Spinal cord (tissue), 10 donors: ENCODE measurements around the gene ALOX5. TPM values are rescaled to one million over a fixed set of nuclear protein-coding genes. Genes with fewer than 3 reads are reported as not detected.
"Not testable (repeated sequence)": the region's sequence is repeated elsewhere in the genome, so short reads cannot be mapped to it uniquely, and the experiment has no call there.

ENCODE experiments used
- DNase-seq, 6 donors: peaks; one replicate each; pipeline versions ENCODE4 v3.0.0 to v3.0.0-alpha.2; 2013 to 2015; ENCODE audit warnings: low spot score in 6 of 6, low read depth in 4 of 6
- H3K27ac ChIP-seq: one replicate; pipeline ENCODE4 v1.5.1; 2013; ENCODE audit warnings: low read depth, low read length, control low read depth
- H3K27me3 ChIP-seq: one replicate; pipeline ENCODE4 v1.6.1; 2013; ENCODE audit warnings: low read length; ENCODE audit not compliant: control insufficient read depth, insufficient read depth
- H3K36me3 ChIP-seq: one replicate; pipeline ENCODE4 v1.6.1; 2013; ENCODE audit warnings: low read length; ENCODE audit not compliant: control insufficient read depth, insufficient read depth
- H3K4me1 ChIP-seq: one replicate; pipeline ENCODE4 v1.6.1; 2013; ENCODE audit warnings: low read length; ENCODE audit not compliant: control insufficient read depth, insufficient read depth
- H3K4me3 ChIP-seq: one replicate; pipeline ENCODE4 v1.5.1; 2013; ENCODE audit warnings: low read depth, low read length, control low read depth
- H3K9me3 ChIP-seq: one replicate; pipeline ENCODE4 v1.6.1; 2013; ENCODE audit warnings: low read length; ENCODE audit not compliant: control insufficient read depth, insufficient read depth
- WGBS: methylation state at CpG from one replicate; pipeline ENCODE4 v1.1.5; 2013; ENCODE audit warnings: missing lambda C conversion rate; ENCODE audit not compliant: insufficient coverage; 5-methylcytosine and 5-hydroxymethylcytosine counted together
- long read RNA-seq, 4 donors: transcript quantifications; one replicate each; lab custom pipeline, GENCODE V29; 2026
- polyA plus RNA-seq, 2 donors: library from polyadenylated mRNA; unstranded; fragments of 120-200 nt; gene quantifications; one replicate each; pipeline ENCODE4 v1.2.1, GENCODE V29; 2013; ENCODE audit not compliant: insufficient read length in 2 of 2
- total RNA-seq, 2 donors: library from RNA; depleted of rRNA in 1 of 2; stranded (reverse); fragments of 120-200 nt in 1 of 2; fragments of >200 nt in 1 of 2; gene quantifications; one replicate each; pipeline versions ENCODE4 v1.2.3 to v1.2.4, GENCODE V29; 2013 to 2014
- donor health status: healthy.

The ALOX5 gene
- total RNA-seq (1 to 10 TPM; 2.1 to 9.3 TPM), polyA plus RNA-seq (1 to 10 TPM; 3.8 to 4.6 TPM)
- long read RNA-seq, donor 1, partial matches to known transcripts: 0 of 3 reads
- long read RNA-seq, donor 1, other reads (novel, unspliced or antisense): 0 of 3 reads
- long read RNA-seq, donor 2, partial matches to known transcripts: 0 of 1 reads
- long read RNA-seq, donor 2, other reads (novel, unspliced or antisense): 0 of 1 reads
- long read RNA-seq, donor 3, partial matches to known transcripts: 0 of 1 reads
- long read RNA-seq, donor 3, other reads (novel, unspliced or antisense): 0 of 1 reads
- long read RNA-seq, donor 4: 0 reads

- Histone ChIP-seq H3K4me1 (peaks cover 19% of the 10 kb centered on the region), H3K36me3 (no peaks in the 10 kb centered on the region), H3K9me3 (no peaks in the 10 kb centered on the region), H3K4me3 (no peak within 1 kb of the TSS), H3K27me3 (peaks cover 47% of the 10 kb centered on the region), H3K27ac (no peak within 1 kb of the TSS)
- 1% methylated on average over 43 of the region's 59 CpGs for WGBS
- peak in 2 of 6 donors; percentile 22 to 25 for DNase-seq
Observed at GRCh38 chr10:45373576-45374349, at the start of gene ALOX5. Gene ALOX5 (plus strand): TSS chr10:45374216. CDS start chr10:45374280, 64 bp downstream.

- no peaks in the 10 kb centered on the region for H3K4me1 ChIP-seq
- no CpG with 5 or more reads among the region's 1 CpG for WGBS
- H3K27me3 ChIP-seq: no peaks in the 10 kb centered on the region
- no peak overlapping the region for H3K4me3 ChIP-seq
- no peaks in the 10 kb centered on the region for H3K36me3 ChIP-seq
- H3K9me3 ChIP-seq: peaks cover 2% of the 10 kb centered on the region
- H3K27ac ChIP-seq: no peak overlapping the region
- no peak for DNase-seq
Observed at GRCh38 chr10:45325116-45325515, 48.9 kb upstream of the ALOX5 start.

GRCh38 chr10:45326864-45327263, 47.2 kb upstream of the ALOX5 start:
- H3K4me3 ChIP-seq, H3K27me3 ChIP-seq, H3K36me3 ChIP-seq, H3K4me1 ChIP-seq, H3K9me3 ChIP-seq, DNase-seq, H3K27ac ChIP-seq: not testable (repeated sequence)
- no CpG with 5 or more reads among the region's 1 CpG for WGBS

- not testable (repeated sequence) for H3K4me3 ChIP-seq, H3K4me1 ChIP-seq, H3K9me3 ChIP-seq, DNase-seq, H3K27ac ChIP-seq, H3K36me3 ChIP-seq, H3K27me3 ChIP-seq
- 100% methylated on average over 1 of the region's 3 CpGs for WGBS
Observed at GRCh38 chr10:45331824-45332223, 42.2 kb upstream of the ALOX5 start.

- no peaks in the 10 kb centered on the region for H3K27me3 ChIP-seq
- no peak overlapping the region for H3K27ac ChIP-seq
- no peaks in the 10 kb centered on the region for H3K4me1 ChIP-seq
- no peak for DNase-seq
- 100% methylated on average over 1 of the region's 1 CpG for WGBS
- no peaks in the 10 kb centered on the region for H3K36me3 ChIP-seq
- no peaks in the 10 kb centered on the region for H3K9me3 ChIP-seq
- H3K4me3 ChIP-seq: no peak overlapping the region
Observed at GRCh38 chr10:45339894-45340293, 34.1 kb upstream of the ALOX5 start.

- H3K4me3 ChIP-seq, H3K27me3 ChIP-seq, H3K4me1 ChIP-seq, H3K36me3 ChIP-seq, DNase-seq, H3K27ac ChIP-seq, H3K9me3 ChIP-seq: not testable (repeated sequence)
- WGBS: 71% methylated on average over 1 of the region's 4 CpGs
Observed at GRCh38 chr10:45340420-45340819, 33.6 kb upstream of the ALOX5 start.

GRCh38 chr10:45346652-45347335, 27.2 kb upstream of the ALOX5 start:
- not testable (repeated sequence) for H3K4me3 ChIP-seq, H3K9me3 ChIP-seq

GRCh38 chr10:45347464-45347863, 26.6 kb upstream of the ALOX5 start:
- not testable (repeated sequence) for H3K36me3 ChIP-seq, H3K4me1 ChIP-seq, H3K4me3 ChIP-seq, DNase-seq, H3K27me3 ChIP-seq, H3K27ac ChIP-seq, H3K9me3 ChIP-seq
- WGBS: 96% methylated on average over 20 of the region's 20 CpGs

More at GRCh38 chr10:45346652-45347335, 27.2 kb upstream of the ALOX5 start:
- H3K27ac ChIP-seq, H3K36me3 ChIP-seq, DNase-seq, H3K4me1 ChIP-seq, H3K27me3 ChIP-seq: not testable (repeated sequence)
- 89% methylated on average over 18 of the region's 24 CpGs for whole genome bisulfite sequencing

- not testable (repeated sequence) for DNase-seq, H3K4me1 ChIP-seq, H3K27me3 ChIP-seq, H3K36me3 ChIP-seq, H3K27ac ChIP-seq, H3K4me3 ChIP-seq, H3K9me3 ChIP-seq
- 87% methylated on average over 18 of the region's 31 CpGs for WGBS
Observed at GRCh38 chr10:45348196-45348765, 25.7 kb upstream of the ALOX5 start.
